HL-60 (cell line): ENCODE results near the gene SH3BP1.

Experiments
- POLR2AphosphoS5 ChIP-seq: IDR thresholded peaks from 2 replicates; pipeline ENCODE4 v1.6.1; 2012; ENCODE audit warnings: low read depth
- SPI1 ChIP-seq: IDR thresholded peaks from 2 replicates; pipeline ENCODE4 v1.6.1; 2012; ENCODE audit warnings: low read depth, mild to moderate bottlenecking, borderline replicate concordance
- TF ChIP-seq, protein P1 (sequence below): IDR thresholded peaks from one replicate; pipeline ENCODE4 v1.5.1; 2011; ENCODE audit warnings: low read length, control low read depth, inconsistent platforms; ENCODE audit not compliant: insufficient read depth
- TF ChIP-seq, protein P2 (sequence below): IDR thresholded peaks from 2 replicates; pipeline ENCODE4 v1.6.1; 2012; ENCODE audit warnings: low read depth; ENCODE audit not compliant: insufficient replicate concordance

GRCh38 chr22:37616201-37617083 lies 23.0 kb upstream of the SH3BP1 start:
- TF ChIP-seq, protein P1, sequence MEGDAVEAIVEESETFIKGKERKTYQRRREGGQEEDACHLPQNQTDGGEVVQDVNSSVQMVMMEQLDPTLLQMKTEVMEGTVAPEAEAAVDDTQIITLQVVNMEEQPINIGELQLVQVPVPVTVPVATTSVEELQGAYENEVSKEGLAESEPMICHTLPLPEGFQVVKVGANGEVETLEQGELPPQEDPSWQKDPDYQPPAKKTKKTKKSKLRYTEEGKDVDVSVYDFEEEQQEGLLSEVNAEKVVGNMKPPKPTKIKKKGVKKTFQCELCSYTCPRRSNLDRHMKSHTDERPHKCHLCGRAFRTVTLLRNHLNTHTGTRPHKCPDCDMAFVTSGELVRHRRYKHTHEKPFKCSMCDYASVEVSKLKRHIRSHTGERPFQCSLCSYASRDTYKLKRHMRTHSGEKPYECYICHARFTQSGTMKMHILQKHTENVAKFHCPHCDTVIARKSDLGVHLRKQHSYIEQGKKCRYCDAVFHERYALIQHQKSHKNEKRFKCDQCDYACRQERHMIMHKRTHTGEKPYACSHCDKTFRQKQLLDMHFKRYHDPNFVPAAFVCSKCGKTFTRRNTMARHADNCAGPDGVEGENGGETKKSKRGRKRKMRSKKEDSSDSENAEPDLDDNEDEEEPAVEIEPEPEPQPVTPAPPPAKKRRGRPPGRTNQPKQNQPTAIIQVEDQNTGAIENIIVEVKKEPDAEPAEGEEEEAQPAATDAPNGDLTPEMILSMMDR, result no peak
- TF ChIP-seq POLR2AphosphoS5 (no peak), SPI1 (no peak)
- TF ChIP-seq, protein P2, sequence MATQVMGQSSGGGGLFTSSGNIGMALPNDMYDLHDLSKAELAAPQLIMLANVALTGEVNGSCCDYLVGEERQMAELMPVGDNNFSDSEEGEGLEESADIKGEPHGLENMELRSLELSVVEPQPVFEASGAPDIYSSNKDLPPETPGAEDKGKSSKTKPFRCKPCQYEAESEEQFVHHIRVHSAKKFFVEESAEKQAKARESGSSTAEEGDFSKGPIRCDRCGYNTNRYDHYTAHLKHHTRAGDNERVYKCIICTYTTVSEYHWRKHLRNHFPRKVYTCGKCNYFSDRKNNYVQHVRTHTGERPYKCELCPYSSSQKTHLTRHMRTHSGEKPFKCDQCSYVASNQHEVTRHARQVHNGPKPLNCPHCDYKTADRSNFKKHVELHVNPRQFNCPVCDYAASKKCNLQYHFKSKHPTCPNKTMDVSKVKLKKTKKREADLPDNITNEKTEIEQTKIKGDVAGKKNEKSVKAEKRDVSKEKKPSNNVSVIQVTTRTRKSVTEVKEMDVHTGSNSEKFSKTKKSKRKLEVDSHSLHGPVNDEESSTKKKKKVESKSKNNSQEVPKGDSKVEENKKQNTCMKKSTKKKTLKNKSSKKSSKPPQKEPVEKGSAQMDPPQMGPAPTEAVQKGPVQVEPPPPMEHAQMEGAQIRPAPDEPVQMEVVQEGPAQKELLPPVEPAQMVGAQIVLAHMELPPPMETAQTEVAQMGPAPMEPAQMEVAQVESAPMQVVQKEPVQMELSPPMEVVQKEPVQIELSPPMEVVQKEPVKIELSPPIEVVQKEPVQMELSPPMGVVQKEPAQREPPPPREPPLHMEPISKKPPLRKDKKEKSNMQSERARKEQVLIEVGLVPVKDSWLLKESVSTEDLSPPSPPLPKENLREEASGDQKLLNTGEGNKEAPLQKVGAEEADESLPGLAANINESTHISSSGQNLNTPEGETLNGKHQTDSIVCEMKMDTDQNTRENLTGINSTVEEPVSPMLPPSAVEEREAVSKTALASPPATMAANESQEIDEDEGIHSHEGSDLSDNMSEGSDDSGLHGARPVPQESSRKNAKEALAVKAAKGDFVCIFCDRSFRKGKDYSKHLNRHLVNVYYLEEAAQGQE, result no peak
